GM23338 (cell line): ENCODE results near the gene COLEC12. TPM values are rescaled to one million over a fixed set of nuclear protein-coding genes. Genes with fewer than 3 reads are reported as not detected.

ENCODE experiments used
- ATAC-seq: fragments of 200-7000 bp; cut with Tn5 transposase; 3 replicates; pipeline ENCODE4 v1.9.1; 2020
- DNase-seq: peaks from one replicate; pipeline ENCODE4 v3.0.0-alpha.2; 2015; ENCODE audit warnings: low spot score
- H2AFZ ChIP-seq: fragments of 200-600 bp; sonication (generic); 2 replicates; pipeline ENCODE4 v1.8.0; 2016; ENCODE audit warnings: antibody characterized with exemption, mild to moderate bottlenecking, moderate library complexity
- H3F3A ChIP-seq: fragments of 200-600 bp; sonication (generic); replicated peaks from 2 replicates; pipeline ENCODE4 v1.8.0; 2017; ENCODE audit warnings: antibody characterized with exemption, mixed run types, low read depth
- H3K27ac ChIP-seq: fragments of 200-600 bp; sonication (generic); 2 replicates; pipeline ENCODE4 v1.6.1; 2016; ENCODE audit warnings: low read depth
- H3K27me3 ChIP-seq: fragments of 200-600 bp; sonication (generic); 2 replicates; pipeline ENCODE4 v1.8.0; 2016; ENCODE audit warnings: mild to moderate bottlenecking, mixed run types, moderate library complexity; ENCODE audit not compliant: insufficient read depth
- H3K36me3 ChIP-seq: fragments of 200-600 bp; sonication (generic); 2 replicates; pipeline ENCODE4 v1.8.0; 2016; ENCODE audit warnings: mild to moderate bottlenecking; ENCODE audit not compliant: insufficient read depth
- H3K4me1 ChIP-seq: fragments of 200-600 bp; sonication (generic); 2 replicates; pipeline ENCODE4 v1.8.0; 2016; ENCODE audit warnings: mild to moderate bottlenecking, moderate library complexity; ENCODE audit not compliant: insufficient read depth
- H3K4me2 ChIP-seq: fragments of 200-600 bp; sonication (generic); 2 replicates; pipeline ENCODE4 v1.7.1; 2017; ENCODE audit warnings: mixed run types
- H3K4me3 ChIP-seq: fragments of 200-600 bp; sonication (generic); 2 replicates; pipeline ENCODE4 v1.6.1; 2016; ENCODE audit warnings: mixed run types
- H3K79me2 ChIP-seq: fragments of 200-600 bp; sonication (generic); replicated peaks from 2 replicates; pipeline ENCODE4 v1.8.0; 2017; ENCODE audit warnings: mild to moderate bottlenecking; ENCODE audit not compliant: insufficient read depth
- H3K9me2 ChIP-seq: fragments of 200-600 bp; sonication (generic); 2 replicates; pipeline ENCODE4 v1.8.0; 2017; ENCODE audit not compliant: insufficient read depth
- H4K20me1 ChIP-seq: fragments of 200-600 bp; sonication (generic); replicated peaks from 2 replicates; pipeline ENCODE4 v1.8.0; 2017; ENCODE audit warnings: mild to moderate bottlenecking; ENCODE audit not compliant: insufficient read depth
- H3K27ac Mint-ChIP-seq: 2 replicates; pipeline ENCODE4 v1.8.0; 2020; ENCODE audit warnings: inconsistent platforms, mild to moderate bottlenecking, moderate library complexity, mixed read lengths
- H3K27me3 Mint-ChIP-seq: 3 replicates; pipeline ENCODE4 v1.8.0; 2022; ENCODE audit warnings: low read depth, mild to moderate bottlenecking, moderate library complexity, mixed read lengths, inconsistent platforms; ENCODE audit not compliant: insufficient read depth, poor library complexity
- H3K36me3 Mint-ChIP-seq: 3 replicates; pipeline ENCODE4 v1.8.0; 2021; ENCODE audit warnings: low read depth, mild to moderate bottlenecking, inconsistent platforms, moderate library complexity, mixed read lengths
- H3K4me1 Mint-ChIP-seq: 3 replicates; pipeline ENCODE4 v1.8.0; 2020; ENCODE audit warnings: mild to moderate bottlenecking, inconsistent platforms, mixed read lengths
- H3K4me3 Mint-ChIP-seq: 3 replicates; pipeline ENCODE4 v1.8.0; 2021; ENCODE audit warnings: moderate library complexity, mild to moderate bottlenecking, inconsistent platforms, mixed read lengths
- H3K9me3 Mint-ChIP-seq: 3 replicates; pipeline ENCODE4 v1.8.0; 2020; ENCODE audit warnings: moderate library complexity, mild to moderate bottlenecking, inconsistent platforms, mixed read lengths
- CREB1 ChIP-seq: fragments of 250-450 bp; sonication (Bioruptor Pico); IDR thresholded peaks from 2 replicates; pipeline ENCODE4 v1.5.0; 2020; ENCODE audit warnings: low read depth, mild to moderate bottlenecking, moderate library complexity
- EZH2 ChIP-seq: fragments of 200-600 bp; sonication (generic); IDR thresholded peaks from one replicate; pipeline ENCODE4 v1.8.0; 2017; ENCODE audit warnings: antibody characterized with exemption, mild to moderate bottlenecking, low read depth; ENCODE audit not compliant: unreplicated experiment
- EZH2phosphoT487 ChIP-seq: fragments of 200-600 bp; sonication (generic); IDR thresholded peaks from one replicate; pipeline ENCODE4 v1.8.1; 2018; ENCODE audit warnings: antibody characterized with exemption; ENCODE audit not compliant: unreplicated experiment
- JUNB ChIP-seq: IDR thresholded peaks from one replicate; pipeline ENCODE4 v1.6.1; 2016; ENCODE audit warnings: antibody characterized with exemption; ENCODE audit not compliant: unreplicated experiment
- NANOG ChIP-seq: IDR thresholded peaks from 2 replicates; pipeline ENCODE4 v1.6.1; 2016; ENCODE audit warnings: antibody characterized with exemption, borderline replicate concordance
- POLR2AphosphoS5 ChIP-seq: IDR thresholded peaks from 2 replicates; pipeline ENCODE4 v1.6.1; 2016; ENCODE audit warnings: antibody characterized with exemption, low read depth
- STAT1 ChIP-seq: IDR thresholded peaks from one replicate; pipeline ENCODE4 v1.6.1; 2016; ENCODE audit warnings: antibody characterized with exemption; ENCODE audit not compliant: unreplicated experiment
- ZNF114 ChIP-seq: fragments of 250-450 bp; sonication (Bioruptor Pico); IDR thresholded peaks from 2 replicates; pipeline ENCODE4 v1.5.0; 2020; ENCODE audit warnings: mild to moderate bottlenecking, moderate library complexity
- ZNF331 ChIP-seq: fragments of 250-450 bp; sonication (Bioruptor Pico); IDR thresholded peaks from 2 replicates; pipeline ENCODE4 v1.5.0; 2020; ENCODE audit warnings: low read depth, mild to moderate bottlenecking, moderate library complexity
- ZNF462 ChIP-seq: fragments of 250-450 bp; sonication (Bioruptor Pico); IDR thresholded peaks from 2 replicates; pipeline ENCODE4 v1.5.0; 2020; ENCODE audit warnings: mild to moderate bottlenecking, moderate library complexity
- polyA plus RNA-seq: library from polyadenylated mRNA; unstranded; fragments of >200 nt; fragmentation: Nextera tagmentation; extraction: Ambion mirVana; gene quantifications from 2 replicates; pipeline ENCODE4 v1.2.1, GENCODE V29; 2016
- total RNA-seq: library from RNA; depleted of rRNA; stranded (reverse); fragments of >200 nt; shearing (Covaris generic); gene quantifications from 2 replicates; pipeline ENCODE4 v1.2.3, GENCODE V29; 2014
- TF ChIP-seq, protein P1 (sequence below): IDR thresholded peaks from one replicate; pipeline ENCODE4 v1.6.1; 2018; ENCODE audit warnings: antibody characterized with exemption; ENCODE audit not compliant: unreplicated experiment
- TF ChIP-seq, protein P2 (sequence below), 2 experiments: fragments of 200-600 bp in 1 of 2; sonication (generic) in 1 of 2; conservative IDR thresholded peaks; 2 replicates each; pipeline versions ENCODE4 v1.5.1 to v1.6.1; 2016 to 2017; ENCODE audit warnings: antibody characterized with exemption in 2 of 2, low read depth in 2 of 2, mild to moderate bottlenecking in 2 of 2, moderate library complexity in 1 of 2
- TF ChIP-seq, protein P3 (sequence below): IDR thresholded peaks from 2 replicates; pipeline ENCODE4 v1.6.1; 2016; ENCODE audit warnings: antibody characterized with exemption

Gene COLEC12
- total and polyA plus RNA-seq, 2 experiments from 2014 or later = 1.1 to 3.2 TPM

DNA sequence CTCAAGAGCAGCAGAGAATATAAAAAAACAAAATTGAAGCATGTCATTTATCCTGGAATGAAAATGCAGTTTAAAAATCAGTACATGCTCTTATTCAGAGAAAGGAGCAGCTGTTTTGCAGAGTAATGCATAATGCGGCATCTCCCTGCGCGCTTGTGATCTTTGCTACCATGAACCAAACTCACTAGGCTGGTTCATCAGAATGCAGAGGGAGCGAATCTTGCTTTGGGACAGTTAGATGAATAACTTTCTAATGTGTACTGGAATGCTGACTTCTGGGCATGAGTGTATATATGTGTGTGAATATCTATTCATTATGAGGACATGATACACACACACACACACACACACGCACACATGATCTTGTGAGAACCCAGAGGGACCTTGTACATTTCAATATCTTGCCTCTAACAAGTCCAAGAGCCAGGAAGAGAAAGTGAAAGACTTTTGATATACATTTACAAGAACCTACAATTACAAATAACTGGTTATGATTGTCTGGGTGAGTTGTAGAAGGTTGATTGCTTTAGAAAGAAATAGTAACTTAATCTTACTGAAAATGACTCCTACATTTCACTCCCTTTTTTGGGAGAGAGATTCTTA lies 178.5 kb downstream of the COLEC12 start:
- Histone ChIP-seq H3K4me1 (no peaks in the 10 kb centered on the region), H3K79me2 (no peaks in the 10 kb centered on the region), H3K27me3 (no peaks in the 10 kb centered on the region), H3K9me2 (no peaks in the 10 kb centered on the region), H2AFZ (peak overlapping the region; percentile 3; the same call in 1 of the 2 replicates), H3K4me3 (no peak overlapping the region), H3K27ac (no peak overlapping the region), H4K20me1 (peaks cover 4% of the 10 kb centered on the region; the same call in 1 of the 2 replicates), H3K4me2 (no peak overlapping the region), H3F3A (no peaks in the 10 kb centered on the region), H3K36me3 (no peaks in the 10 kb centered on the region)
- Mint-ChIP-seq H3K4me3 (no peak overlapping the region), H3K36me3 (no peaks in the 10 kb centered on the region), H3K27me3 (peaks cover 5% of the 10 kb centered on the region), H3K9me3 (no peaks in the 10 kb centered on the region), H3K27ac (no peak overlapping the region), H3K4me1 (no peaks in the 10 kb centered on the region)
- TF ChIP-seq NANOG (no peak), ZNF331 (no peak), ZNF114 (CRISPR knock-in tag) (no peak), STAT1 (no peak), EZH2 (no peak), EZH2phosphoT487 (no peak), CREB1 (CRISPR knock-in tag) (no peak), ZNF462 (no peak), POLR2AphosphoS5 (no peak), JUNB (no peak)
- TF ChIP-seq, protein P1, sequence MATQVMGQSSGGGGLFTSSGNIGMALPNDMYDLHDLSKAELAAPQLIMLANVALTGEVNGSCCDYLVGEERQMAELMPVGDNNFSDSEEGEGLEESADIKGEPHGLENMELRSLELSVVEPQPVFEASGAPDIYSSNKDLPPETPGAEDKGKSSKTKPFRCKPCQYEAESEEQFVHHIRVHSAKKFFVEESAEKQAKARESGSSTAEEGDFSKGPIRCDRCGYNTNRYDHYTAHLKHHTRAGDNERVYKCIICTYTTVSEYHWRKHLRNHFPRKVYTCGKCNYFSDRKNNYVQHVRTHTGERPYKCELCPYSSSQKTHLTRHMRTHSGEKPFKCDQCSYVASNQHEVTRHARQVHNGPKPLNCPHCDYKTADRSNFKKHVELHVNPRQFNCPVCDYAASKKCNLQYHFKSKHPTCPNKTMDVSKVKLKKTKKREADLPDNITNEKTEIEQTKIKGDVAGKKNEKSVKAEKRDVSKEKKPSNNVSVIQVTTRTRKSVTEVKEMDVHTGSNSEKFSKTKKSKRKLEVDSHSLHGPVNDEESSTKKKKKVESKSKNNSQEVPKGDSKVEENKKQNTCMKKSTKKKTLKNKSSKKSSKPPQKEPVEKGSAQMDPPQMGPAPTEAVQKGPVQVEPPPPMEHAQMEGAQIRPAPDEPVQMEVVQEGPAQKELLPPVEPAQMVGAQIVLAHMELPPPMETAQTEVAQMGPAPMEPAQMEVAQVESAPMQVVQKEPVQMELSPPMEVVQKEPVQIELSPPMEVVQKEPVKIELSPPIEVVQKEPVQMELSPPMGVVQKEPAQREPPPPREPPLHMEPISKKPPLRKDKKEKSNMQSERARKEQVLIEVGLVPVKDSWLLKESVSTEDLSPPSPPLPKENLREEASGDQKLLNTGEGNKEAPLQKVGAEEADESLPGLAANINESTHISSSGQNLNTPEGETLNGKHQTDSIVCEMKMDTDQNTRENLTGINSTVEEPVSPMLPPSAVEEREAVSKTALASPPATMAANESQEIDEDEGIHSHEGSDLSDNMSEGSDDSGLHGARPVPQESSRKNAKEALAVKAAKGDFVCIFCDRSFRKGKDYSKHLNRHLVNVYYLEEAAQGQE = no peak
- TF ChIP-seq, protein P2, sequence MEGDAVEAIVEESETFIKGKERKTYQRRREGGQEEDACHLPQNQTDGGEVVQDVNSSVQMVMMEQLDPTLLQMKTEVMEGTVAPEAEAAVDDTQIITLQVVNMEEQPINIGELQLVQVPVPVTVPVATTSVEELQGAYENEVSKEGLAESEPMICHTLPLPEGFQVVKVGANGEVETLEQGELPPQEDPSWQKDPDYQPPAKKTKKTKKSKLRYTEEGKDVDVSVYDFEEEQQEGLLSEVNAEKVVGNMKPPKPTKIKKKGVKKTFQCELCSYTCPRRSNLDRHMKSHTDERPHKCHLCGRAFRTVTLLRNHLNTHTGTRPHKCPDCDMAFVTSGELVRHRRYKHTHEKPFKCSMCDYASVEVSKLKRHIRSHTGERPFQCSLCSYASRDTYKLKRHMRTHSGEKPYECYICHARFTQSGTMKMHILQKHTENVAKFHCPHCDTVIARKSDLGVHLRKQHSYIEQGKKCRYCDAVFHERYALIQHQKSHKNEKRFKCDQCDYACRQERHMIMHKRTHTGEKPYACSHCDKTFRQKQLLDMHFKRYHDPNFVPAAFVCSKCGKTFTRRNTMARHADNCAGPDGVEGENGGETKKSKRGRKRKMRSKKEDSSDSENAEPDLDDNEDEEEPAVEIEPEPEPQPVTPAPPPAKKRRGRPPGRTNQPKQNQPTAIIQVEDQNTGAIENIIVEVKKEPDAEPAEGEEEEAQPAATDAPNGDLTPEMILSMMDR (conservative IDR thresholded peaks at IDR 0.05; ENCODE audit: low read depth in 2 of 2) = no peak
- TF ChIP-seq, protein P3, sequence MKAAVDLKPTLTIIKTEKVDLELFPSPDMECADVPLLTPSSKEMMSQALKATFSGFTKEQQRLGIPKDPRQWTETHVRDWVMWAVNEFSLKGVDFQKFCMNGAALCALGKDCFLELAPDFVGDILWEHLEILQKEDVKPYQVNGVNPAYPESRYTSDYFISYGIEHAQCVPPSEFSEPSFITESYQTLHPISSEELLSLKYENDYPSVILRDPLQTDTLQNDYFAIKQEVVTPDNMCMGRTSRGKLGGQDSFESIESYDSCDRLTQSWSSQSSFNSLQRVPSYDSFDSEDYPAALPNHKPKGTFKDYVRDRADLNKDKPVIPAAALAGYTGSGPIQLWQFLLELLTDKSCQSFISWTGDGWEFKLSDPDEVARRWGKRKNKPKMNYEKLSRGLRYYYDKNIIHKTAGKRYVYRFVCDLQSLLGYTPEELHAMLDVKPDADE = no peak
- DNase-seq (no peak), ATAC-seq (no peak)
